SKM-1 treated with dmso at 0.1 percent for 144 hours (cell line): ENCODE data around the gene TMEM270.

Experiments
- DNase-seq: peaks from one replicate; lab custom pipeline; 2025; ENCODE audit not compliant: unreplicated experiment; lab: John Stamatoyannopoulos, UW

TMEM270 gene

DNA sequence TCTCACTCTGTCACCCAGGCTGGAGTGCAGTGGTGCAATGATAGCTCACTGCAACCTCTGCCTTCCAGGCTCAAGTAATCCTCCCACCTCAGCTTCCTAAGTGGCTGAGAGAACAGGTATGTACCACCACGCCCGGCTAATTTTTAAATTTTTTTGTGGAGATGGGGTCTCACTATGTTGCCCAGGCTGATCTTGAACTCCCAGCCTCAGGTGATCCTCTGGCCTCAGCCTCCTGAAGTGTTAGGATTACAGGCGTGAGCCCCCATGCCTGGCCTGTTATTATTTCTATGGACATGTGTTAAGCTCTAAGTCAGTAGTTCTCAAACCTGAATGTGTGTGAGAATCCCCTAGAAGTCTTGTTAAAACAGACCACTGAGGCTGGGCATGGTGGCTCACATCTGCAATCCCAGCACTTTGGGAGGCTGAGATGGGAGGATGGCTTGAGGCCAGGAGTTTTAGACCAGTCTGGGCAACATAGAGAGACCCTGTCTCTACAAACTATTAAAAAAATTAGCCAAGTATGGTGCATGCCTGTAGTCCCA lies 24.5 kb downstream of the TMEM270 start:
- DNase-seq: no peak

DNA sequence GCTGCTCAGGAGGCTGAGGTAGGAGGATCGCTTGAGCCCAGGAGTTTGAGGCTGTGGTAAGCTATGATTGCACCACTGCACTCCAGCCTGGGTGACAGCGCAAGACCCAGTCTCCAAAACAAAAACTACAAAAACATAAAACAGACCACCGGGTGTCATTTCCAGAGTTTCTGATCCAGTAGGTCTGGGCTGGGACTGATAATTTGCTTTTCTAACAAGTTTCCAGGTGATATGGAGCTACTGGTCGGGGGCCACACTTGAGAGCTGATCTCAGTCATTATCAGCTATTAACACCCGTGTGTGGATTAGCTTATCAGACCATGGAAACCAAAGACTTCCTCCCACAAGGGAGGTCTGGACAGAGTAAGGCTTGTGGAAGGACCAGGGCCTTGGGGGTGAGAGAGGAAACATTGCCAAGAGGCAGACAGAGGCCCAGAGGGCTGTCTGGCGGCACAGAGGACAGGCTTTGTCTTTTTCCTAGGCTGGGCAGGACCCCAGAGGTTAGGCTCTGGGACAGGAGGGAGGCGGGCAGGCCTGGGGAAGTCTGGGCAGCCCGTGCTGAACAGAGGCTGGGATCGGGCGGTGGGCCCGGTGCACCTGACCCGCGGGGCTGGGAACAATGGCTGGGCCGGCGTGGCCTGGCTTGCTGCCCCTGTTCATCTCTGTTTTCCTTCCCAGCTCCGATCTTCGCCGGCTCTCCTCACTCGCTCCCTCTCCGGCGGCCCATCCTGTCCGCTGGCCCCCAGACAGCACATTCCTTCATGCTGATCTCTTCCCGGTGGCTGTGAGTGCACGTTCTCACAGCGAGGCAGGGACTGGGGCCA lies 25.2 kb downstream of the TMEM270 start:
- DNase-seq: no peak

DNA sequence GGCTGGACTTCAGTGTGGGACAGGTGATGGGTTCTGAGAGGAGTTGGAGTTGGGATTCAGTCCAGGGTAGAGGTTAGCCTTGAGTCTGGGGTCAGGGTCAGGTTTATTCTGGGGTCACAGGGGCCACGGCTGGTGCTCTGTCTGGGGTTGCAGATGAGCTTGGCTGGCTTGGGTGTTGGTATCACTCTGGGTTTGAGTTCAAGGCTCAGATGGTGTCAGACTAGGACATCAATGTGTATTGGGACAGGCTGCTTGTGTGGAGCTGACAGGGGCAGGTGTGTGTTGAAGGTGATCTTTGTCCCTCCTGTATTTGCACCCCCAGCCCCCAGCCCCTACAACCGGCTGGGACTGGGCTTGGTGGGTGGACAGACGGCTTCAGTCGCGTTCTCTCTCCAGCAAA lies 26.8 kb downstream of the TMEM270 start:
- no peak for DNase-seq

DNA sequence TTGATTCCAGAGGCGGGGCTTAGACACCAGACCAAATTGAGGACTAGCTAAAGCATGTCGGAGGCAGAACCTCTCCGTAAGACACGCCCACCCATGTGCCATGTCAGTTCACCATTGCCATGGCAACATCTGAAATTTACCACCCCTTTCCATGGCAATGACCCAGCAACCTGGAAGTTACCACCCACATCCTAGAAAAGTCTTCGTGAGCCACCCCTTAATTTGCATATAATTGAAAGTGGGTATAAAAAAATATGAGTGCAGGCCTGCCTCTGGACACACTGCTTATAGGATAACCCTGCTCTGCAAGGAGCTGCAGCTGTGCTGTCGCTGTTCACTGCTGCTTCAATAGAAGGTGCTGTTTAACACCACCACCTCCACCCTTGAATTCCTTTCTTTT lies 28.0 kb downstream of the TMEM270 start:
- no peak for DNase-seq

DNA sequence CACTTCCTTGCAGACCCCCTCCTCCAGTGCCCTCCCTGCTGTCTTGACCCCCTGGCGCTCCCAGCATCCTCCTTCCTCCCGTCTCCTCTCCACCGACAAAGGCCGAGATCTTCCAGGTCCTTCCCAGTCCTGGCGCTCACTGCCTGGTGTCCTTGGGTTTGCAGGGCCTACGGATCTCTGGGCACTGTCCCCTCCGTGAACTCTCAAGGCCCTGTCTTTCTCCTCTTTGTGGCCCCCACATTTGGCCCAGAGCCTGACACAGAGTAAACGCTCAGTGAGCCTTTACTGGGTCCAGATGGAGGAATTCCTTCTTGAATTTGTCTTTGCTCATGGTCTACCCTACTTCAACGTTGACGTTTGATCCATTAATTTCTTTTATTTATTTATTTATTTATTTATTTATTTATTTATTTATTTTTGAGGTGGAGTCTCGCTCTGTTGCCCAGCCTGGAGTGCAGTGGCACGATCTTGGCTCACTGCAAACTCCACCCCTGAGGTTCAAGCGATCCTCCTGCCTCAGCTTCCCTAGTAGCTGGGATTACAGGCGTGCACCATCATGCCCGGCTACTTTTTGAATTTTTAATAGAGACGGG lies 29.7 kb downstream of the TMEM270 start:
- DNase-seq: no peak

DNA sequence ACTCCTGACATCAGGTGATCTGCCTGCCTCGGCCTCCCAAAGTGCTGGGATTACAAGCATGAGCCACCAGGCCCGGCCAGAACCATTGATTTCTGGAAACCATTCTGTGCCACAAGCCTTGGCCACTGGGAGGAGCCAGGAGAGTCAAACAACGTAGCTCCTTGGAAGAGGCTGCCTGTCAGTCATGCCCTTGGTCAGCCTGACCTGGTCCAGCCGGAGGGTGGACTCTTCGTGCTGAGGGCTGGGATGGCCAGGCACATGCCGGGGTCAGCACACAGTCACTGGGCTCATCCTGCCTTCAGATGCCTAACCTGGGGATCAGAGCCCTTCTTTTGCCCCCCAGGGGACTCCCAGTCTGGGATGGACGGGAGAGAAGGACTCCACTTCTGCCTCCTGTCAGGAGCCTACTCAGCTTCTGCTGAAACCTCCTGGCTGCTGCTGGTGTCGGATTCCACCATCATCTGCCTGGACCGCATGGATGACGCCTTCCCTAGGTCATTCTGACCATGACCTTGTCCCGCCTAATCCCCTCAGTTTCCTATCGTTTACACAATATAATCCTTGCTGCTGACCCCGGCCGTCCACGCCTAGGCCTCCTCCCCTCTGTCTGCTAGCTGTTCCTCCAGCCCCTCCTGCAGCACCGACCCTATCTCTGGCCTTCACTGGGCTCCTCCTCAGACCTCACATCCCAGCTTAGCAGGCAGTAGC lies 30.4 kb downstream of the TMEM270 start:
- no peak for DNase-seq

DNA sequence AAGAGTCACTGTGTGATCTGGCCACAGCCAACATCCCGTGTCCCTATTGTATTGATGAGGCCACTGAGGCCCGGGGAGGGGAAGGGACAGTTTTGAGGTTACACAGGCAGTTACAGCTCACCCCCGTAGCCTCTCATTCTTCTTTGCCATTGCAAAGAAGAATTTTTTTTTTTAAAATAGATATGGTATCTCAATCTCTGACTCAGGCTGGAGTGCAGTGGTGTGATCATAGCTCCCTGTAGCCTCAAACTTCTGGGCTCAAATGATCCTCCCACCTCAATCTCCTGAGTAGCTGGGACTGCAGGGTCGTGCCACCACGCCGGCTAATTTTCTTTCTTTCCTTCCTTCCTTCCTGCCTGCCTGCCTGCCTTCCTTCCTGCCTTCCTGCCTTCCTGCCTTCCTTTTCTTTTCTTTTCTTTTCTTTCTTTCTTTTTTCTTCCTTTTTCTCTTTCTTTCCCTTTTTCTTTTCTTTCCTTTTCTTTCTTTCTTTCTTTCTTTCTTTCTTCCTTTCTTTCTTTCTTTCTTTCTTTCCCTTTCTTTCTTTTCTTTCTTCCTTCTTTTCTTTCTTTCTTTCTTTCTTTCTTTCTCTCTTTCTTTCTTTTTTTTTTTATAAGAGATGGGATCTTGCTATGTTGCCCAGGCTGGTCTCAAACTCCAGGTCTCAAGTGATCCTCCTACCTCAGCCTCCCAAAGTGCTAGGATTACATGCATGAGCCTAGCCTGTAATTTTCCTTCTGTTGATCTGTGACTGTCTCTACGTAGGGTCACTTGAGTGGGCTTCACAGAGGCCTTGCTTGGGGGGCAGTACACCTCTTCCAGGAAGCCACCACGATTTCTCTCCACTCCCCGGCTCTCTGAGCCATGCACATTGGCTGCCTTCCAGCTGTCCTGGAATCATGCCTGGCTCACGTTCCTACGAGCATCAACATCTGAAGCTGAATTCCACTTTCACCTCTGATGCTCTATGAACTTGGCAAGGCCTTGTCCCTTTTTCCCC lies 31.3 kb downstream of the TMEM270 start:
- DNase-seq: no peak

DNA sequence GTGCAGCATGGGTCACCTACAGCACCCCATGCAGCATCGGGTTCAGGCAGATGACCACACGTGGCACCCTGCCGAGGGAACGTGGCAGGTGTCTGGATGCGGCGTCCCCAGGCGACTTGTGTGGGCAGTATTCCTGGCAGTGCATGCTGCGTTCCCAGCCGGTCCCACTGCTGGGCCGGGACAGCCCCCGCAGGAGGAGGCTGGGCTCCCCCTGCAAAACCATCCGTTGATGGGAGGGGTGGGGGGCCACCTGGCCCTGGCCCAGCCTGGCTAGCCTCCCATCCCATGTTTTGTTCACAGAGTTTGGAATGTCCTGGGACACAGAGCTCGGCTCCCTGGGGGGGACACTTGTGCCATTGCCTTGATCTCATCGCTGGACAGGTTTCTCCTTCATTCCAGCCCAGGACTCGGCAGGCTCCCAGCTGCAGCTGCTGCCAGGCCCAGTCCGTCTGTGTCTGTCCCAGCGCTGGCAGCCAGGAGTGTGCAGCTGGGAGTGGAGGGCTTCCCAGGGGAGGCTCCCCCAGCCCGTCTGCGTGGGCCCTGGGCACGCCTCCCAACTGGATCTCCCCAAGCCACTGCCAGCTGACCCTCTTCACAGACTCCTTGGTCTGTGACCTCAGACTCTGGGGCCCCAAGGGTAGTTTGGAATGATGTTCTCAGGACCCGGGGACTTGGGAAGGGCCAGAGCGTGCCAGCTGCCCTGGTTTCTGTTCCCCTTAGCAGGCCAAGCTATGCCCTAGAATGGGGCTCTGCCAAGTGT lies 32.6 kb downstream of the TMEM270 start:
- DNase-seq: no peak

DNA sequence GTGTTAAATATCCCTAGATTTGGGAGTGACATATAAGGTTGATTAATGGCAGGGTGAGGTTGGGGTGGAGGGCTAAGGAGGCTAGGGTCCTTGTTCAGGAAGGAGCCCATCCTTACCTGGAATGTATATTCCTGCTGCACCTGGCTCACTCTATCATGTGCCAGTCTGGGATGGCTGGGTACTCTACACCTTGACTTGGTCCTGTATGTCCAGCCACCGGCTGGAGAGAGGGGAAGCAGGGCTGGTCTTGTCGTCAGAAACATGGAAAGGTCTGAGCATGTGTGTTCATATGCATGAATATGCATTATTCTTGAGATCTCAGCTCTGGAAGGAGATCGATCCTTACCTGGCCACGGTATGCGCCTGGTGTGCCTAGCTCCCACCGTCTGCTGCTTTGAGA lies 33.2 kb downstream of the TMEM270 start:
- no peak for DNase-seq

DNA sequence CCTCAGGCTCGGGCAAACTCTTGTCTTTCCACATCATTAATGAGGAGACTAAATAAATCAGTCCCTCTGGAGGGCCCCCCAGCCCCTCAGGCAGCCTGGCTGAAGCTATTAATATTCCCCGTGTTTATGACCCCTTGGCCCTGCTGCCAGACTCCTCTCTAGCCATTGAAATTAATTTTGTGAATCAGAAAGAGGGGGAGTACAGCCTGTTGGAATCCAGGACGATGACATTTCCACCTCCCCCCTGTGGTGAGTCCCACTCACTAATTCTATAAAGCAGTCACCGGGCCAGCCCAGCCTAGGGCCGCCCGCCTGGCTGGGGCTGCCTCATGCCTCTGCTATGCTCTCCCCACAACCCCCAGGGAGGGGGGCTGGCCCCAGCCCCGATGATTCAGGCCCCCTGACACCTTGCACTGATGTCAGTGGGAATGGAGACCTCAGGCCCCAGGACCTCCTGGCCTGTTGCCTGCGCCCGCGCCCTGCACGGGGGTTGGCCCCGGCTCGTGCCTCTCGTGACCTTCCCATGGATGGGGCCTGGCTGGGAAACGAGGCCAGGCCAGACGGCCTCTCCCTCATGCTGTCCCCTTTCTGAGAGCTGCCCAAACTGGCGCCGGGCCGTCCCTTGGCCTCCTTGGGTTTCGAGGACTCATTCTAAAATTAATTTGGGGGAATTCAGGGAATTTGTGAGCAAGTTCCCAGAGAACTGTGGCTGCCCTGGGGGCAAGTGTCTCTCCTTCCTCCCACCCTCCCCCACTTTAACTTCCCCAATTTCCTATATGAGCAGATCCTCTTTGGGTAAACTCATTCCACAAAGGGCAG lies 34.0 kb downstream of the TMEM270 start:
- no peak for DNase-seq

DNA sequence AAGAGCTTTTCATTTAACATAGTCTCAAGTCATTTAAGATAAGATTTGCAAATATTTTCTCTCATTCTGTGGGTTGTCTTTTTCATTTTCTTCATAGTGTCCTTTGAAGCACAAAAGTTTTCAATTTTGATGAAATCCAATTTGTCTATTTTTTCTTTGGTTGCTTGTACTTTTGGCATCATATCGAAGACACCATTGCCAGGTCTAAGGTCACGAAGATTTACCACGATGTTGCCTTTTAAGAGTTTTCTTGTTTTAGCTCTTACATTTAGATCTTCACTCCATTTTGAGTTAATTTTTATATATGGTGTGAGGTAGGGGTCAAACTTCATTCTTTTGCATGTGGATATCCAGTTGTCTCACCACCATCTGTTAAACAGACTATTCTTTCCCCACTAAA lies 34.7 kb downstream of the TMEM270 start:
- DNase-seq: no peak

DNA sequence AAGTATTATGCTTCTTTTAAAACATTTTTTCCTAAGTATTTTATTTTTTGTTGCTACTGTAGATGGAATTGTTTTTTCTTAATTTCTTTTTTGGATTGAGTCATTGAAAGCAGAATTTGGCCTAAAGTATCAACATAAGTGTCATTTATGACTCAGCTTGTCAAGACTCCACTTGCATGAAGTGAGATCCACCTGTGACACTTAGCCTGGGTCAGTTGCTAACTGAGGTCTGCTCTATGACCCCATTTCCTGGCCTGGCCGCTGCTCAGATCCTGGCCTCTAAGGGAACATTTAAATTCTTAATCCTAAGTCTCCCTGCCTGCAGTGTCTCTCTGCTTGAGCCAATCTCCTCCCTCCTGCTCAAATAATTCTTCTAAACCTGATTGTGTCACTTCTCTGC lies 35.5 kb downstream of the TMEM270 start:
- DNase-seq: no peak

DNA sequence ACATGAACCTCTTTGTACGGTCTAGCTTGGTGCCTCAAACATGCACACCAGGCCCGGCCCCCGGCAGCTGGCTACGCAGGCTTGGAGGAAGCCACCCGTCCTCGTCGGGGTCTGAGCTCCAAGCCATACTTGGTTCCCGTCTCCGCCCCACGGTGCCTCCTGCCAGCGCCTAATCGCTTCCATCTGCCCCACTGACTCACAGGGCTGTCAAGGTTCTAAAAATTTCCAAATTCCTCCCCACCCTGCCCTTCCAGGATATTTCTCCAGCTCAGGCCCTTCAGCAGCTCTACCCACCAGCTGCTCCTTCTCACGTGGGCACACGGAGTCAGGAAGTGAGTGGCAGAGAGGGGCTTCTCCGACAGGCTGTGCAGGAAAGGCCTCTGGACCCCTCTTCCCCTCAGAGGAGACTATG lies 38.8 kb downstream of the TMEM270 start:
- no peak for DNase-seq

DNA sequence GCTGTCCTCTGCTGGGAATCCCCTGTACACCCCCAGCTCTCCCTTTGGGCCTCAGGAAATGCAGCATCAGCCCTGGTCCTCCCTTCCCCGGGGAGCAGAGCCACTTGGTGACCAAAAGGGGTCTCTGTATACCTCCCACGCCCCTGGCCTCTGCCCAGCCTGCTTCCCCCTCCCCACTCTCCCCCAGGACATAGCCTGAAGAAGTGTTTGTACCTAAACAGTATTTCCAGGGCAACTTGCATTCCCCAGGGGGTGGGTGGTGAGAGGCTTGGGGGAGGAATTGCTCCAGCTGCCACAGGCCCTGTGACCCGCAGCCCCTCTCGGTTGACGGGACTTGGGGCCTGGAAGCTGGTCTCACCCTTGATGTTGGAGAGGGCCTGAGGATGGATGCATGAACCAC lies 39.3 kb downstream of the TMEM270 start:
- no peak for DNase-seq

DNA sequence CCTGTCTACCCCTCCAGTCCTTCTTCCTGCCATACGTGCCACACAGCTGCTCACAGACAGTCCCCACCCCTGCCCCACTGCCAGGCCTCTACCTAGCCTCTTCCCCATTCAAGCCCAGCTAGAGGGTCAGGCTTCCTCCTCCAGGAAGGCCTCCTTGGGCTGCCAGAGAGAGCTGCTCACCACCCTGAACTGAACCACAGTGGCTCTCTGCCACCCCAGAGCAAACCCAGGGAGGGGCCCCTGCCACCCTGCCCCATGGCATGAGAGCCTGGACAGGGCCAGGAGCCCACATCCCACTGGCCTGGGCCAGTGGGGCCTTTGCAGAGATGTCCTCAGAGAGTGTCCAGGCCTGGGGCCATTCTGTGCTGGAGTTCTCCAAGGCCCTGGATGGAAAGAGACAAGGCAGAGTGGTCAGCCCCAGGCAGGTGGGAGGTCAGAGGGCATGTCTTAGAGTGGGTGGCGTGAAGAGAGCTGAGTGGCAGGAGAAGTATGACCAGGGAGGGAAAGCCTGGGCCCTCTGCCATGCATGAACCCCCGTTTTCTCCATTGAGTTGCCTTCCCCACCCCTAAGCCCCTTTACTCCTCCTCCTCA lies 40.4 kb downstream of the TMEM270 start:
- no peak for DNase-seq

DNA sequence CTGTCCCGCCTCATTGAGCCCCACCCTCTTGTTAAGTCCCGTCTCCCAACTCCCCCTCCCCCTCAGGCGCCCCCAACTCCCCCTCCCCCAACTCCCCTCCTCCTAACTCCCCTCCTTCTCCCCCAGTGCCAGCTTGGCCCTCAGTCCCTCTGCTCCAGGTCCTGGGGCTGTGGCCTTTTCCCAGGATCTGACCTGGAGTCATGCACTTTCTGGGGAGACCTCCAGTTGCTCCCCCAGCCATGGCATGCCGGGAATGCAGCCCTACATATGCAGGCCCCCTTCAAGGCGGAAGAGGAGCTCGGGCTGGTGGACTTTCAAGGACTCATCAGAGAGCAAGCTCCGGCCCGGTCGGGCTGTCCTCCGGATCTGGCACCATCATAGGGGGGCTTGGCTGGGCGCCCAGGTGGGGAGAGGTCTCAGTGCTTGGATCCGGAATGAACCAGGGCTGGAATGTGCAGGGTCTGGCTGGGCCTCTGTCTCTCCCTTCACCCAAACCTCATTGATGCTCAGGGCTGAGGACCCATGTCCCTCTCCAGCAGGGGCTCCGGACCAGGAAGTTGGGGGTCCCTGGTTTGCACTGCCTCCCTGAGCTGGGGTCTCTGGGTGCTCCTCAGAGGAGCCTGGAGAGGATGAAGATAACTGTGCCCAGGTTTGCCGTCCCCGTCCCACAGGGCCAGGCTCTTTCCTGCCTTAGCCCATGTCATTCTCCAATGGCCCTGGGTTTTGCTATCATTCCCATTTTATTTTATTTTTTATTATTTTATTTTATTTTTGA lies 41.1 kb downstream of the TMEM270 start:
- no peak for DNase-seq

DNA sequence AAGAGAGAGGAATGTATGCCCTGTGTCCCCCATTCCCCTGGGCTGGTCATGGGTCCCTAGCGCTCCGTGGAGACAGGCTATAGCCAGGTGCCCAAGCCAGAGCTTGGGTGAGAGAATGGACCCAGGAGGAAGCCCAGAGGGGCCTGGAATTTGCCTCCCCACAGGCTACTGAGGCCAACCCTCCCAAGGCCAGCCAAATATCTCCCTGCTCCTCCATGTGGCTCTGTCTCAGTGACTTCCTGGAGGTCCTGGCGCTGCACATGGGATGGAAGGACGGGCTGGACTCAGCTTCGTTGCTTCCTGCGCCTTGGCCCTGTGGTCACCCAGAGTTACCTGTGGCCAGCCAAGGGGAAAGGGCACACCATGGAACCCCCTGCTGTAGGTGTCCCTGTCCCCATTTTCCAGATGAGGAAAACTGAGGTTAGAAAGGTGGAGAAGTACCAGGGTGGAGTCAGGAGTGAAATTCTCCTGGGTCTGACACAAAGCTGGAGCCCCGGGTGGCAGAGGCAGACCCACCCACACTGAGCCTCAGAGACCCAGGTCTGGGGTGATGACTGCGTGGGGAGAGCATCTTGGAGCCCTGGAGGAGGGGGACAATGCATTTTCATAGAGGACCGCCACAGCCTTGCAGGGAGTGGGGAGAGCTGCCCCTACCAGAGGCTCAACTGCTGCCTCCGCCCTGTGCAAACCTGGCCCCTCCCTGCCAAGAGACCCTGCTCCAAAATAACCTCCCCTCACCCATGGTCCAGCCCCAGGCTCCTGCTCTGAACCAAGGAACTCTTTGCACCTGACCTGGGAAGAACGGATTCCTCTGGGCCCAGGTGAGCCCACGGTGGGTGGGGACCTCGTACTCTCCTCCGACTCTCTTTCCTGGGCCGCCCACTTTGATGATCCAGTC lies 42.6 kb downstream of the TMEM270 start:
- DNase-seq: no peak
